Measurements from ENCODE around the gene TANGO6. TPM values are rescaled to one million over a fixed set of nuclear protein-coding genes. Genes with fewer than 3 reads are reported as not detected.

The TANGO6 gene
- total RNA-seq, 1 donor from 2014 or later: 11.1 TPM

GRCh38 chr16:68935008-68935407 is 91.7 kb downstream of the TANGO6 start:
- no peak for DNase-seq (ENCODE audit: low spot score)
- H3K4me3 Mint-ChIP-seq (ENCODE audit: unreplicated experiment): no peak overlapping the region
- H3K27ac Mint-ChIP-seq (ENCODE audit: unreplicated experiment): no peak overlapping the region
- TF ChIP-seq CTCF (IDR thresholded peaks at IDR 0.05): no peak
- no peaks in the 10 kb centered on the region for H3K9me3 Mint-ChIP-seq (ENCODE audit: low read depth)
- H3K4me1 Mint-ChIP-seq (ENCODE audit: low read depth): peaks cover 16% of the 10 kb centered on the region
- peaks cover 6% of the 10 kb centered on the region for H3K36me3 Mint-ChIP-seq (ENCODE audit: low read depth)
- H3K27me3 Mint-ChIP-seq (ENCODE audit: low read depth): no peaks in the 10 kb centered on the region

- Mint-ChIP-seq H3K9me3 (ENCODE audit: low read depth) (no peaks in the 10 kb centered on the region), H3K4me1 (ENCODE audit: low read depth) (peaks cover 16% of the 10 kb centered on the region), H3K4me3 (ENCODE audit: unreplicated experiment) (no peak overlapping the region), H3K27ac (ENCODE audit: unreplicated experiment) (peak overlapping the region; percentile 90), H3K36me3 (ENCODE audit: low read depth) (peaks cover 2% of the 10 kb centered on the region), H3K27me3 (ENCODE audit: low read depth) (no peaks in the 10 kb centered on the region)
- TF ChIP-seq CTCF (IDR thresholded peaks at IDR 0.05): no peak
- DNase-seq (ENCODE audit: low spot score): no peak
Observed at GRCh38 chr16:68936736-68937631, 93.7 kb downstream of the TANGO6 start.

- no peak overlapping the region for H3K27ac Mint-ChIP-seq (ENCODE audit: unreplicated experiment)
- TF ChIP-seq CTCF (IDR thresholded peaks at IDR 0.05): no peak
- peaks cover 27% of the 10 kb centered on the region for H3K4me1 Mint-ChIP-seq (ENCODE audit: low read depth)
- no peak for DNase-seq (ENCODE audit: low spot score)
- peaks cover 8% of the 10 kb centered on the region for H3K36me3 Mint-ChIP-seq (ENCODE audit: low read depth)
- H3K4me3 Mint-ChIP-seq (ENCODE audit: unreplicated experiment): no peak overlapping the region
- no peaks in the 10 kb centered on the region for H3K27me3 Mint-ChIP-seq (ENCODE audit: low read depth)
- H3K9me3 Mint-ChIP-seq (ENCODE audit: low read depth): peaks cover 4% of the 10 kb centered on the region
Observed at GRCh38 chr16:68939692-68940320, 96.5 kb downstream of the TANGO6 start.

- Mint-ChIP-seq H3K9me3 (ENCODE audit: low read depth) (peaks cover 4% of the 10 kb centered on the region), H3K27ac (ENCODE audit: unreplicated experiment) (no peak overlapping the region), H3K36me3 (ENCODE audit: low read depth) (peaks cover 8% of the 10 kb centered on the region), H3K4me3 (ENCODE audit: unreplicated experiment) (no peak overlapping the region), H3K27me3 (ENCODE audit: low read depth) (no peaks in the 10 kb centered on the region), H3K4me1 (ENCODE audit: low read depth) (peaks cover 23% of the 10 kb centered on the region)
- no peak for DNase-seq (ENCODE audit: low spot score)
- no peak for TF ChIP-seq CTCF (IDR thresholded peaks at IDR 0.05)
Observed at GRCh38 chr16:68940816-68941215, 97.5 kb downstream of the TANGO6 start.

GRCh38 chr16:68943961-68944360 is 100.6 kb downstream of the TANGO6 start:
- Mint-ChIP-seq H3K9me3 (ENCODE audit: low read depth) (peaks cover 4% of the 10 kb centered on the region), H3K27ac (ENCODE audit: unreplicated experiment) (no peak overlapping the region), H3K4me1 (ENCODE audit: low read depth) (peaks cover 11% of the 10 kb centered on the region), H3K27me3 (ENCODE audit: low read depth) (no peaks in the 10 kb centered on the region), H3K4me3 (ENCODE audit: unreplicated experiment) (no peak overlapping the region), H3K36me3 (ENCODE audit: low read depth) (peaks cover 8% of the 10 kb centered on the region)
- DNase-seq (ENCODE audit: low spot score): no peak
- TF ChIP-seq CTCF (IDR thresholded peaks at IDR 0.05): no peak
